ENCODE data around the gene B4GALT5.
"Not testable (repeated sequence)": the region's sequence is repeated elsewhere in the genome, so short reads cannot be mapped to it uniquely, and the experiment has no call there.

B4GALT5 gene

GRCh38 chr20:49624317-49624716 lies 89.4 kb downstream of the B4GALT5 start:
- DNase-seq, result no peak

GRCh38 chr20:49622243-49622642 lies 91.4 kb downstream of the B4GALT5 start:
- no peak for DNase-seq

- DNase-seq, result peak; percentile 54
Measured at GRCh38 chr20:49620364-49621240, 93.1 kb downstream of the B4GALT5 start.

GRCh38 chr20:49619113-49620048 lies 94.3 kb downstream of the B4GALT5 start:
- no peak for DNase-seq

GRCh38 chr20:49618289-49618688 lies 95.4 kb downstream of the B4GALT5 start:
- no peak for DNase-seq

- DNase-seq, result not testable (repeated sequence)
Measured at GRCh38 chr20:49617394-49617793, 96.3 kb downstream of the B4GALT5 start.

- no peak for DNase-seq
Measured at GRCh38 chr20:49616154-49617007, 97.3 kb downstream of the B4GALT5 start.

GRCh38 chr20:49615401-49616153 lies 98.1 kb downstream of the B4GALT5 start:
- no peak for DNase-seq

- not testable (repeated sequence) for DNase-seq
Measured at GRCh38 chr20:49615051-49615400, 98.7 kb downstream of the B4GALT5 start.

- DNase-seq, result no peak
Measured at GRCh38 chr20:49614338-49615050, 99.2 kb downstream of the B4GALT5 start.

GRCh38 chr20:49612127-49612738 lies 101.4 kb downstream of the B4GALT5 start:
- no peak for DNase-seq

GRCh38 chr20:49611539-49612126 lies 102.0 kb downstream of the B4GALT5 start:
- not testable (repeated sequence) for DNase-seq

GRCh38 chr20:49610691-49611538 lies 102.8 kb downstream of the B4GALT5 start:
- DNase-seq, result peak; percentile 65

GRCh38 chr20:49608752-49609670 lies 104.7 kb downstream of the B4GALT5 start:
- peak; percentile 34 for DNase-seq

- DNase-seq, result no peak
Measured at GRCh38 chr20:49607568-49607967, 106.1 kb downstream of the B4GALT5 start.

GRCh38 chr20:49603209-49603627 lies 110.5 kb downstream of the B4GALT5 start:
- DNase-seq, result peak; percentile 26

- no peak for DNase-seq
Measured at GRCh38 chr20:49602345-49603208, 111.1 kb downstream of the B4GALT5 start.
